ACC112 (cell line): Measurements from ENCODE around the gene EVC.

Source experiments
- H2AFZ ChIP-seq: fragments of 200-600 bp; sonication (generic); one replicate; pipeline ENCODE4 v1.6.0; 2017; ENCODE audit warnings: antibody characterized with exemption, low read length; ENCODE audit not compliant: unreplicated experiment
- H3K27ac ChIP-seq: fragments of 200-600 bp; sonication (generic); 2 replicates; pipeline ENCODE4 v1.5.1; 2014; ENCODE audit warnings: low read depth, mild to moderate bottlenecking, antibody characterized with exemption, low read length, moderate library complexity
- H3K27me3 ChIP-seq: fragments of 200-600 bp; sonication (generic); 2 replicates; pipeline ENCODE4 v1.6.1; 2014; ENCODE audit warnings: mild to moderate bottlenecking, antibody characterized with exemption, low read length, moderate library complexity, mixed read lengths; ENCODE audit not compliant: insufficient read depth
- H3K36me3 ChIP-seq: fragments of 200-600 bp; sonication (generic); 2 replicates; pipeline ENCODE4 v1.6.1; 2016; ENCODE audit warnings: mild to moderate bottlenecking, antibody characterized with exemption, low read length, moderate library complexity, mixed read lengths; ENCODE audit not compliant: insufficient read depth
- H3K4me1 ChIP-seq: fragments of 200-600 bp; sonication (generic); one replicate; pipeline ENCODE4 v1.6.1; 2016; ENCODE audit warnings: low read length, mixed read lengths; ENCODE audit not compliant: insufficient read depth, unreplicated experiment, control insufficient read depth
- H3K4me3 ChIP-seq: fragments of 200-600 bp; sonication (generic); 2 replicates; pipeline ENCODE4 v1.5.1; 2014; ENCODE audit warnings: mild to moderate bottlenecking, low read depth, low read length
- H3K79me2 ChIP-seq: fragments of 200-600 bp; sonication (generic); one replicate; pipeline ENCODE4 v1.6.0; 2016; ENCODE audit warnings: low read length; ENCODE audit not compliant: control insufficient read depth, unreplicated experiment, insufficient read depth

EVC gene

GRCh38 chr4:5691491-5692132, 19.4 kb upstream of the EVC start:
- H3K36me3 ChIP-seq: peaks cover 26% of the 10 kb centered on the region
- H3K27ac ChIP-seq: no peak overlapping the region
- no peak overlapping the region for H3K4me3 ChIP-seq
- no peaks in the 10 kb centered on the region for H3K27me3 ChIP-seq
- H2AFZ ChIP-seq: no peak overlapping the region
- no peaks in the 10 kb centered on the region for H3K4me1 ChIP-seq
- H3K79me2 ChIP-seq: no peaks in the 10 kb centered on the region

GRCh38 chr4:5693871-5694270, 17.1 kb upstream of the EVC start:
- H3K27ac ChIP-seq: no peak overlapping the region
- peaks cover 32% of the 10 kb centered on the region for H3K36me3 ChIP-seq
- H3K4me1 ChIP-seq: no peaks in the 10 kb centered on the region
- no peaks in the 10 kb centered on the region for H3K27me3 ChIP-seq
- H2AFZ ChIP-seq: no peak overlapping the region
- no peaks in the 10 kb centered on the region for H3K79me2 ChIP-seq
- H3K4me3 ChIP-seq: no peak overlapping the region

- Histone ChIP-seq H3K79me2 (peaks cover 6% of the 10 kb centered on the region), H3K27ac (no peak overlapping the region), H3K36me3 (peaks cover 27% of the 10 kb centered on the region), H2AFZ (no peak overlapping the region), H3K27me3 (no peaks in the 10 kb centered on the region), H3K4me3 (no peak overlapping the region), H3K4me1 (no peaks in the 10 kb centered on the region)
Measured at GRCh38 chr4:5696341-5696740, 14.7 kb upstream of the EVC start.

GRCh38 chr4:5700459-5700858, 10.5 kb upstream of the EVC start:
- Histone ChIP-seq H3K4me3 (no peak overlapping the region), H3K27me3 (no peaks in the 10 kb centered on the region), H2AFZ (no peak overlapping the region), H3K27ac (no peak overlapping the region), H3K36me3 (peaks cover 37% of the 10 kb centered on the region), H3K4me1 (peaks cover 4% of the 10 kb centered on the region), H3K79me2 (peaks cover 29% of the 10 kb centered on the region)

- no peak overlapping the region for H3K4me3 ChIP-seq
- H3K4me1 ChIP-seq: peaks cover 15% of the 10 kb centered on the region
- H3K36me3 ChIP-seq: peaks cover 29% of the 10 kb centered on the region
- no peak overlapping the region for H2AFZ ChIP-seq
- no peak overlapping the region for H3K27ac ChIP-seq
- H3K79me2 ChIP-seq: peaks cover 35% of the 10 kb centered on the region
- no peaks in the 10 kb centered on the region for H3K27me3 ChIP-seq
Measured at GRCh38 chr4:5701971-5702370, 9.0 kb upstream of the EVC start.

GRCh38 chr4:5703831-5704230, 7.2 kb upstream of the EVC start:
- H3K79me2 ChIP-seq: peaks cover 46% of the 10 kb centered on the region
- H3K4me3 ChIP-seq: no peak overlapping the region
- no peak overlapping the region for H2AFZ ChIP-seq
- H3K4me1 ChIP-seq: peaks cover 20% of the 10 kb centered on the region
- H3K27ac ChIP-seq: no peak overlapping the region
- no peaks in the 10 kb centered on the region for H3K27me3 ChIP-seq
- peaks cover 19% of the 10 kb centered on the region for H3K36me3 ChIP-seq

GRCh38 chr4:5704276-5704675, 6.7 kb upstream of the EVC start:
- H3K79me2 ChIP-seq: peaks cover 46% of the 10 kb centered on the region
- H3K36me3 ChIP-seq: peaks cover 18% of the 10 kb centered on the region
- peaks cover 20% of the 10 kb centered on the region for H3K4me1 ChIP-seq
- no peak overlapping the region for H2AFZ ChIP-seq
- no peak overlapping the region for H3K27ac ChIP-seq
- H3K4me3 ChIP-seq: no peak overlapping the region
- no peaks in the 10 kb centered on the region for H3K27me3 ChIP-seq

- peaks cover 18% of the 10 kb centered on the region for H3K36me3 ChIP-seq
- H3K4me3 ChIP-seq: no peak overlapping the region
- H2AFZ ChIP-seq: no peak overlapping the region
- H3K79me2 ChIP-seq: peaks cover 45% of the 10 kb centered on the region
- H3K27ac ChIP-seq: no peak overlapping the region
- H3K27me3 ChIP-seq: no peaks in the 10 kb centered on the region
- peaks cover 33% of the 10 kb centered on the region for H3K4me1 ChIP-seq
Measured at GRCh38 chr4:5705647-5706320, 5.2 kb upstream of the EVC start.

- no peaks in the 10 kb centered on the region for H3K27me3 ChIP-seq
- no peak overlapping the region for H2AFZ ChIP-seq
- no peak overlapping the region for H3K27ac ChIP-seq
- peaks cover 41% of the 10 kb centered on the region for H3K79me2 ChIP-seq
- H3K36me3 ChIP-seq: peaks cover 18% of the 10 kb centered on the region
- H3K4me3 ChIP-seq: peak overlapping the region; percentile 96
- H3K4me1 ChIP-seq: peaks cover 34% of the 10 kb centered on the region
Measured at GRCh38 chr4:5706486-5707290, 4.3 kb upstream of the EVC start.

GRCh38 chr4:5707366-5707765, 3.6 kb upstream of the EVC start:
- H3K4me1 ChIP-seq: peaks cover 38% of the 10 kb centered on the region
- H2AFZ ChIP-seq: no peak overlapping the region
- H3K27me3 ChIP-seq: no peaks in the 10 kb centered on the region
- no peak overlapping the region for H3K27ac ChIP-seq
- H3K79me2 ChIP-seq: peaks cover 43% of the 10 kb centered on the region
- H3K36me3 ChIP-seq: peaks cover 16% of the 10 kb centered on the region
- peak overlapping the region; percentile 96 for H3K4me3 ChIP-seq
